ENCODE results near the gene ZNF862. TPM values are rescaled to one million over a fixed set of nuclear protein-coding genes. Genes with fewer than 3 reads are reported as not detected.
A peak's percentile ranks its signal among the peaks of the same experiment; 100 is the strongest.

Gene ZNF862
- total RNA-seq, 1 donor from 2014 or later, result 10.4 TPM

DNA sequence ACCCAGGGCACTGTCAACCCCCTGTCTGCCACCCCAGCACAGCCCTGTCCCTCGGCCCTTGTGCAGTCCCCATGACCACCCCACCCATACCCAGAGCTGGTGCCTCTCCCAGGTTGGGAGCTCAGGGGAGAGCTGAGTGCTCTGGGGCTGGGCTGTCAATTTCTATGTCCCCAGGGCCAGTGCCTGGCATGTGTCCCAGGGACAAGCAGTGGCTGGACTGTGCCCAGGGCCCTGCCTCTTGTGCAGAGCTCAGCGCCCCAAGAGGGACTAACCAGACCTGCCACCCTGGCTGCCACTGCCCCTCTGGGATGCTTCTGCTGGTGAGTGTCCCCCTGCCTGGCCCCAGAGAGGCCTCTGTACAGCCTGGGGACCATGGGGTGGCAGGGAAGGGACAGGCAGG, 29.0 kb upstream of the ZNF862 start:
- Histone ChIP-seq H3K36me3 (no peaks in the 10 kb centered on the region), H3K4me1 (no peaks in the 10 kb centered on the region), H3K9me3 (replicated peaks) (no peaks in the 10 kb centered on the region), H3K27ac (replicated peaks) (no peak overlapping the region), H3K27me3 (ENCODE audit: low read depth) (peaks cover 8% of the 10 kb centered on the region), H3K4me3 (no peak overlapping the region)
- intact Hi-C loops (cut with micrococcal nuclease), result no loop called here
- peak; percentile 62 for DNase-seq
- TF ChIP-seq, protein P1, sequence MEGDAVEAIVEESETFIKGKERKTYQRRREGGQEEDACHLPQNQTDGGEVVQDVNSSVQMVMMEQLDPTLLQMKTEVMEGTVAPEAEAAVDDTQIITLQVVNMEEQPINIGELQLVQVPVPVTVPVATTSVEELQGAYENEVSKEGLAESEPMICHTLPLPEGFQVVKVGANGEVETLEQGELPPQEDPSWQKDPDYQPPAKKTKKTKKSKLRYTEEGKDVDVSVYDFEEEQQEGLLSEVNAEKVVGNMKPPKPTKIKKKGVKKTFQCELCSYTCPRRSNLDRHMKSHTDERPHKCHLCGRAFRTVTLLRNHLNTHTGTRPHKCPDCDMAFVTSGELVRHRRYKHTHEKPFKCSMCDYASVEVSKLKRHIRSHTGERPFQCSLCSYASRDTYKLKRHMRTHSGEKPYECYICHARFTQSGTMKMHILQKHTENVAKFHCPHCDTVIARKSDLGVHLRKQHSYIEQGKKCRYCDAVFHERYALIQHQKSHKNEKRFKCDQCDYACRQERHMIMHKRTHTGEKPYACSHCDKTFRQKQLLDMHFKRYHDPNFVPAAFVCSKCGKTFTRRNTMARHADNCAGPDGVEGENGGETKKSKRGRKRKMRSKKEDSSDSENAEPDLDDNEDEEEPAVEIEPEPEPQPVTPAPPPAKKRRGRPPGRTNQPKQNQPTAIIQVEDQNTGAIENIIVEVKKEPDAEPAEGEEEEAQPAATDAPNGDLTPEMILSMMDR (IDR thresholded peaks at IDR 0.05; ENCODE audit: borderline replicate concordance), result peak; percentile 34

DNA sequence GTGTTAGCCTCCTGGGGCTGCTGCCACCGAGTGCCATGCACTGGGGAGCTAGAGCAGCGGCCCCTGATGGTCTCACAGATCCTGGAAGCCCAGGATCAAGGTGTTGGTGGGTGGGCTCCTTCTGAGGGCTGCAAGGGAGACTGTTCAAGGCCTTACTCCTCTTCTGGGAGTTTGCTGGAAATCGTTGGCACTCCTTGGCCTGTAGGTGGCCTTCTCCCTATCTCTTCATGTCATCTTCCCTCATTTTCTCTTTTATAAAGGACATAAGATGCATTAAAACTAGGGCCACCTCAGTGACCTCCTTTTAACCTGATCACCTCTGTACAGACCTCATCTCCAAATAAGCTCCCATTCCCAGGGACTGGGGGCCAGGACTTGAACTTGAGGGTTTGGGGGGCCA, 27.0 kb upstream of the ZNF862 start:
- DNase-seq, result no peak
- intact Hi-C loops (cut with micrococcal nuclease), result no loop called here
- Histone ChIP-seq H3K9me3 (replicated peaks) (no peaks in the 10 kb centered on the region), H3K4me1 (no peaks in the 10 kb centered on the region), H3K27ac (replicated peaks) (no peak overlapping the region), H3K4me3 (no peak overlapping the region), H3K27me3 (ENCODE audit: low read depth) (peaks cover 17% of the 10 kb centered on the region), H3K36me3 (no peaks in the 10 kb centered on the region)
- TF ChIP-seq, protein P1 (IDR thresholded peaks at IDR 0.05; ENCODE audit: borderline replicate concordance), result no peak

DNA sequence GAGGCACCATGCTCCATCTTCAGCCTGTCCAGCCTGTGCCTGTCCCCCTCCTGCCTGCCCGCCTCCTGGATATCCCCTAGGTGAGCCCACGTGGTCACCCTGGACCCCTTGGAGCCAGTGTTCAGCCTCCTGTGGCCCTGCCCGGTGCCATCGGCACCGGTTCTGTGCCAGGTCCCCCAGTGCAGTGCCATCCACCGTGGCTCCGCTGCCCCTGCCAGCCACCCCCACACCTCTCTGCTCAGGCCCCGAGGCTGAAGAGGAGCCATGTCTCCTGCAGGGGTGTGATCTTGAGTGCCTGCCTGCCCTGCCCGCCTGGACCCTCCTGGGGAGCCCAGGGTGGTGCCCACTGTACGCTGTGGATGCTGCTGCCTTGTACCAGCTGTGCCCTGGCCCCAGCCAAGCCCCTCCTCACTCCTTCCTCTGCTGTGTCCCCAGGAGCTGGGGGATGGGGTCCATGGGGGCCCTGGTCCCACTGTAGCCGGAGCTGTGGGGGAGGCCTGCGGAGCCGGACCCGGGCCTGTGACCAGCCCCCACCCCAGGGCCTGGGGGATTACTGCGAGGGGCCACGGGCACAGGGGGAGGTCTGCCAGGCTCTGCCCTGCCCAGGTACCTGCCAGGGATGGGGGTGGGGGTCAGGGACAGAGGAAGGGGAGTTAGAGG, 26.2 kb upstream of the ZNF862 start:
- no peaks in the 10 kb centered on the region for H3K36me3 ChIP-seq
- intact Hi-C loops (cut with micrococcal nuclease), result no loop called here
- no peaks in the 10 kb centered on the region for H3K9me3 ChIP-seq (replicated peaks)
- TF ChIP-seq, protein P1 (IDR thresholded peaks at IDR 0.05; ENCODE audit: borderline replicate concordance), result no peak
- DNase-seq, result no peak
- no peak overlapping the region for H3K4me3 ChIP-seq
- no peaks in the 10 kb centered on the region for H3K4me1 ChIP-seq
- H3K27ac ChIP-seq (replicated peaks), result no peak overlapping the region
- H3K27me3 ChIP-seq (ENCODE audit: low read depth), result peaks cover 17% of the 10 kb centered on the region

DNA sequence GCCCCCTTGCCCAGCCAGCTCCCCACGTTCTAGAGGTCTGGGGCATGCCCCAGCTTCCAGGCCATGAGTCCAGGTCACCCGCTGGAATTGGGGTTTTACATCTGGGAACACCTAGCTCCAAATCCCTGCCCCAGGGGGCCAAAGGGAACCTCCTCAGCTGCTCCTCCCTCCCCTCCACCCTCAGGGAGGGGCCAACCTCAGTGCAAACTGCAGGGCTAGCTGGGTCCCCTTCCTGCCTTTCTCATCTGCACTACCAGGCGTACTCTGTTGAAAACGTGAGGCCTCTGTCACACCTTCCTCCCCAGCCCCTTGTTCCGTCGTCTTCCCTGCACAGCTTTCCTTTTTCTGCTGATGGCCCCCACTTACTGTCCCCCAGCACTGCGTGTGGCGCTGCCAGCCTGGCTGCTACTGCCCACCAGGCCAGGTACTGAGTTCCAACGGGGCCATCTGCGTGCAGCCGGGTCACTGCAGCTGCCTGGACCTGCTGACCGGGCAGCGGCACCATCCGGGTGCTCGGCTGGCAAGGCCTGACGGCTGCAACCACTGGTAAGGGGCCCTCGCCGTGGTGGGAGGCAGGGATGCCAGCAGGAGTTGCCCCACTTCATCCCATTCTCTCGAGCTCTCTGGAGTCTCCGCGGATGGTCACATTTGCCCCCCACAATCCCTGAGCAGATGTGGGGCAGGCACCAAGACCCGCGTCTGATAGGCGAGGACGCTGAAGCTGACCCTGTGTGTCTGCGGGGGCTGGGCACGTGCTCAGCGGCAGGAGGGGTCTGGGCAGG, 24.7 kb upstream of the ZNF862 start:
- Histone ChIP-seq H3K27ac (replicated peaks) (no peak overlapping the region), H3K4me3 (no peak overlapping the region), H3K4me1 (no peaks in the 10 kb centered on the region), H3K27me3 (ENCODE audit: low read depth) (peaks cover 17% of the 10 kb centered on the region), H3K9me3 (replicated peaks) (no peaks in the 10 kb centered on the region), H3K36me3 (no peaks in the 10 kb centered on the region)
- TF ChIP-seq, protein P1 (IDR thresholded peaks at IDR 0.05; ENCODE audit: borderline replicate concordance), result no peak
- no peak for DNase-seq
- intact Hi-C loops (cut with micrococcal nuclease), result no loop called here

DNA sequence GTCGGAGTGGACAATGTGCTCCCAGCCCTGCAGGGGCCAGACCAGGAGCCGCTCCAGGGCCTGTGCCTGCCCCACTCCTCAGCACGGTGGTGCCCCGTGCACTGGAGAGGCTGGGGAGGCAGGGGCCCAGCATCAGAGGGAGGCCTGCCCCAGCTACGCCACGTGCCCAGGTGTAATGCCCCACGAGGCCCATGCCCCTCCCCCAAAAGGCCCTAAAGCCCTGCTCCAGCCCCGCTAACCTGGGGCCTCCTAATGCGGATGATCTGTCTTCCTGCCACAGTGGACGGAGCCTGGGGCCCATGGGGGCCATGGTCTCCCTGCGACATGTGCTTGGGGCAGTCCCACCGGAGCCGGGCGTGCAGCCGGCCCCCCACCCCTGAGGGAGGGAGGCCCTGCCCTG, 23.7 kb upstream of the ZNF862 start:
- Histone ChIP-seq H3K4me3 (no peak overlapping the region), H3K9me3 (replicated peaks) (no peaks in the 10 kb centered on the region), H3K36me3 (no peaks in the 10 kb centered on the region), H3K4me1 (no peaks in the 10 kb centered on the region), H3K27me3 (ENCODE audit: low read depth) (peaks cover 17% of the 10 kb centered on the region), H3K27ac (replicated peaks) (no peak overlapping the region)
- intact Hi-C loops (cut with micrococcal nuclease), result no loop called here
- DNase-seq, result no peak
- TF ChIP-seq, protein P1 (IDR thresholded peaks at IDR 0.05; ENCODE audit: borderline replicate concordance), result no peak

Measured in left ventricle myocardium inferior (tissue), 1 donor.